SK-N-SH treated with all-trans-retinoic acid at 6 μM for 48 hours (cell line): ENCODE measurements around the gene TPMT.
A peak's percentile ranks its signal among the peaks of the same experiment; 100 is the strongest.

Source experiments
- ATAC-seq: fragments of 200-7000 bp; cut with Tn5 transposase; 3 replicates; pipeline ENCODE4 v1.9.1; 2020; ENCODE audit warnings: mild to moderate bottlenecking, moderate library complexity
- ARNTL ChIP-seq: fragments of 450-650 bp; formaldehyde crosslinking; IDR thresholded peaks from 2 replicates; pipeline ENCODE4 v1.5.0; 2020; ENCODE audit warnings: low read depth, mild to moderate bottlenecking, moderate library complexity, borderline replicate concordance
- BACH2 ChIP-seq: fragments of 250-450 bp; sonication (Bioruptor Pico); IDR thresholded peaks from 2 replicates; pipeline ENCODE4 v1.9.0; 2021; ENCODE audit warnings: mild to moderate bottlenecking, borderline replicate concordance
- CSDC2 ChIP-seq: fragments of 250-450 bp; sonication (Bioruptor Pico); IDR thresholded peaks from 2 replicates; pipeline ENCODE4 v1.5.0; 2020; ENCODE audit warnings: mild to moderate bottlenecking, moderate library complexity
- CSRNP3 ChIP-seq: fragments of 250-450 bp; sonication (Bioruptor Pico); IDR thresholded peaks from 2 replicates; pipeline ENCODE4 v1.5.1; 2021; ENCODE audit warnings: mild to moderate bottlenecking, moderate library complexity
- ESRRG ChIP-seq: fragments of 250-450 bp; sonication (Bioruptor Pico); IDR thresholded peaks from 2 replicates; pipeline ENCODE4 v1.6.1; 2021; ENCODE audit warnings: mild to moderate bottlenecking
- GLIS3 ChIP-seq: fragments of 250-450 bp; sonication (Bioruptor Pico); IDR thresholded peaks from 2 replicates; pipeline ENCODE4 v1.5.0; 2020; ENCODE audit warnings: mild to moderate bottlenecking, moderate library complexity
- ISL1 ChIP-seq: fragments of 250-450 bp; sonication (Bioruptor Pico); IDR thresholded peaks from 2 replicates; pipeline ENCODE4 v2.1.2; 2022; ENCODE audit warnings: mild to moderate bottlenecking, moderate library complexity
- OSR1 ChIP-seq: fragments of 250-450 bp; sonication (Bioruptor Pico); IDR thresholded peaks from 2 replicates; pipeline ENCODE4 v1.8.0; 2022; ENCODE audit warnings: moderate library complexity, mild to moderate bottlenecking, inconsistent platforms
- POU6F1 ChIP-seq: fragments of 250-450 bp; sonication (Bioruptor Pico); IDR thresholded peaks from 2 replicates; pipeline ENCODE4 v1.8.0; 2021; ENCODE audit warnings: low read depth, mild to moderate bottlenecking, moderate library complexity, borderline replicate concordance
- PPARA ChIP-seq: fragments of 250-450 bp; sonication (Bioruptor Pico); IDR thresholded peaks from 2 replicates; pipeline ENCODE4 v1.5.0; 2020; ENCODE audit warnings: mild to moderate bottlenecking, borderline replicate concordance
- RARB ChIP-seq: fragments of 250-450 bp; sonication (Bioruptor Pico); IDR thresholded peaks from 2 replicates; pipeline ENCODE4 v1.8.0; 2021; ENCODE audit warnings: mild to moderate bottlenecking, moderate library complexity
- SNAI2 ChIP-seq: fragments of 250-450 bp; sonication (Bioruptor Pico); IDR thresholded peaks from 2 replicates; pipeline ENCODE4 v1.5.0; 2020; ENCODE audit warnings: mild to moderate bottlenecking, moderate library complexity
- TCF4 ChIP-seq: fragments of 250-450 bp; sonication (Bioruptor Pico); IDR thresholded peaks from 2 replicates; pipeline ENCODE4 v1.8.0; 2021; ENCODE audit warnings: mild to moderate bottlenecking, moderate library complexity, borderline replicate concordance
- TOX ChIP-seq: fragments of 250-450 bp; sonication (Bioruptor Pico); IDR thresholded peaks from 2 replicates; pipeline ENCODE4 v1.8.0; 2021; ENCODE audit warnings: mild to moderate bottlenecking, moderate library complexity, borderline replicate concordance
- TSHZ2 ChIP-seq: fragments of 250-450 bp; sonication (Bioruptor Pico); IDR thresholded peaks from 2 replicates; pipeline ENCODE4 v1.5.0; 2020; ENCODE audit warnings: mild to moderate bottlenecking, moderate library complexity
- ZC3H10 ChIP-seq: fragments of 250-450 bp; sonication (Bioruptor Pico); IDR thresholded peaks from 2 replicates; pipeline ENCODE4 v1.5.1; 2021; ENCODE audit warnings: mild to moderate bottlenecking, moderate library complexity
- ZFP30 ChIP-seq: fragments of 450-650 bp; formaldehyde crosslinking; IDR thresholded peaks from 2 replicates; pipeline ENCODE4 v1.5.0; 2022; ENCODE audit warnings: mild to moderate bottlenecking, moderate library complexity
- ZNF565 ChIP-seq: fragments of 450-650 bp; formaldehyde crosslinking; conservative IDR thresholded peaks from 2 replicates; pipeline ENCODE4 v1.5.0; 2020; ENCODE audit warnings: low read depth, mild to moderate bottlenecking, moderate library complexity
- ZNF70 ChIP-seq: fragments of 450-650 bp; formaldehyde crosslinking; IDR thresholded peaks from 2 replicates; pipeline ENCODE4 v1.5.0; 2020; ENCODE audit warnings: mild to moderate bottlenecking, moderate library complexity
- ZNF8 ChIP-seq: fragments of 450-650 bp; formaldehyde crosslinking; IDR thresholded peaks from 2 replicates; pipeline ENCODE4 v1.5.0; 2020; ENCODE audit warnings: mild to moderate bottlenecking, moderate library complexity
- TF ChIP-seq, protein P1 (sequence below): fragments of 250-450 bp; sonication (Bioruptor Pico); IDR thresholded peaks from 2 replicates; pipeline ENCODE4 v1.8.0; 2020; ENCODE audit warnings: mild to moderate bottlenecking, moderate library complexity, borderline replicate concordance
- TF ChIP-seq, protein P2 (sequence below): fragments of 250-450 bp; sonication (Bioruptor Pico); IDR thresholded peaks from 2 replicates; pipeline ENCODE4 v1.5.1; 2020; ENCODE audit warnings: low read depth, mild to moderate bottlenecking, moderate library complexity

TPMT gene

GRCh38 chr6:18122128-18123093 lies 32.5 kb downstream of the TPMT start, which contains the start of gene NHLRC1:
Gene NHLRC1 (minus strand): TSS chr6:18122677. CDS start chr6:18122606, 71 bp downstream.
- TF ChIP-seq GLIS3 (CRISPR knock-in tag) (no peak), SNAI2 (no peak), ZC3H10 (CRISPR knock-in tag) (no peak), RARB (CRISPR knock-in tag) (no peak), ESRRG (CRISPR knock-in tag) (no peak), TCF4 (no peak), TOX (CRISPR knock-in tag) (no peak), CSDC2 (CRISPR knock-in tag) (no peak), ZNF565 (CRISPR knock-in tag) (no peak), BACH2 (CRISPR knock-in tag) (no peak), ZNF8 (no peak)
- TF ChIP-seq, protein P1, sequence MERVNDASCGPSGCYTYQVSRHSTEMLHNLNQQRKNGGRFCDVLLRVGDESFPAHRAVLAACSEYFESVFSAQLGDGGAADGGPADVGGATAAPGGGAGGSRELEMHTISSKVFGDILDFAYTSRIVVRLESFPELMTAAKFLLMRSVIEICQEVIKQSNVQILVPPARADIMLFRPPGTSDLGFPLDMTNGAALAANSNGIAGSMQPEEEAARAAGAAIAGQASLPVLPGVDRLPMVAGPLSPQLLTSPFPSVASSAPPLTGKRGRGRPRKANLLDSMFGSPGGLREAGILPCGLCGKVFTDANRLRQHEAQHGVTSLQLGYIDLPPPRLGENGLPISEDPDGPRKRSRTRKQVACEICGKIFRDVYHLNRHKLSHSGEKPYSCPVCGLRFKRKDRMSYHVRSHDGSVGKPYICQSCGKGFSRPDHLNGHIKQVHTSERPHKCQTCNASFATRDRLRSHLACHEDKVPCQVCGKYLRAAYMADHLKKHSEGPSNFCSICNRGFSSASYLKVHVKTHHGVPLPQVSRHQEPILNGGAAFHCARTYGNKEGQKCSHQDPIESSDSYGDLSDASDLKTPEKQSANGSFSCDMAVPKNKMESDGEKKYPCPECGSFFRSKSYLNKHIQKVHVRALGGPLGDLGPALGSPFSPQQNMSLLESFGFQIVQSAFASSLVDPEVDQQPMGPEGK, result no peak
- peak; percentile 98 for ATAC-seq

- TF ChIP-seq GLIS3 (CRISPR knock-in tag), result no peak
- TF ChIP-seq TCF4, result no peak
- TF ChIP-seq SNAI2, result no peak
- no peak for TF ChIP-seq CSRNP3 (CRISPR knock-in tag)
- TF ChIP-seq CSDC2 (CRISPR knock-in tag), result no peak
- TF ChIP-seq ZFP30 (CRISPR knock-in tag), result no peak
- TF ChIP-seq ZNF70, result no peak
- TF ChIP-seq BACH2 (CRISPR knock-in tag), result no peak
- TF ChIP-seq, protein P1, result no peak
- ATAC-seq, result no peak
Observed at GRCh38 chr6:18121580-18122127, 33.2 kb downstream of the TPMT start.

DNA sequence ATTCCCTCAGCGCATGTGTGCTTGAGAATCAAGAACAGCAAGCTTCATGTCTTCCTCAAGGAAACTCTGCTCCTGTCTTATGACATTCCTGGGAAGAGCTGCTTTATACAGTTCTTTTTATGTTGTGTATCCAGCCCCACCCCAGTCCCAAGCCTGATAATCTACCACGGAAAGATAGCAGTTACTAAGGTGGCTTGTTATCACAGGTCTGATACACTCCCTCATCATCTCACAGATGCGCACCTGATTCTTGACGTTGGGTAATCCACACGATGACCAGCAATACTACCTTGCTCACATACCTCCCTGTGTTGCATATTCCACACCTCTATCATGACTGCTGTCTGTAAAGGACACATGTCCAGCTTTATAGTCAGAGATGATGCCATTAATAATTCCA lies 35.6 kb downstream of the TPMT start:
- TF ChIP-seq ZNF70 (no peak), CSRNP3 (CRISPR knock-in tag) (no peak), PPARA (no peak), POU6F1 (CRISPR knock-in tag) (no peak), OSR1 (CRISPR knock-in tag) (no peak), ESRRG (CRISPR knock-in tag) (no peak), ARNTL (no peak), SNAI2 (no peak), TOX (CRISPR knock-in tag) (no peak), ISL1 (CRISPR knock-in tag) (no peak), RARB (CRISPR knock-in tag) (no peak), CSDC2 (CRISPR knock-in tag) (no peak), TSHZ2 (CRISPR knock-in tag) (no peak), ZNF8 (no peak)
- TF ChIP-seq, protein P2, sequence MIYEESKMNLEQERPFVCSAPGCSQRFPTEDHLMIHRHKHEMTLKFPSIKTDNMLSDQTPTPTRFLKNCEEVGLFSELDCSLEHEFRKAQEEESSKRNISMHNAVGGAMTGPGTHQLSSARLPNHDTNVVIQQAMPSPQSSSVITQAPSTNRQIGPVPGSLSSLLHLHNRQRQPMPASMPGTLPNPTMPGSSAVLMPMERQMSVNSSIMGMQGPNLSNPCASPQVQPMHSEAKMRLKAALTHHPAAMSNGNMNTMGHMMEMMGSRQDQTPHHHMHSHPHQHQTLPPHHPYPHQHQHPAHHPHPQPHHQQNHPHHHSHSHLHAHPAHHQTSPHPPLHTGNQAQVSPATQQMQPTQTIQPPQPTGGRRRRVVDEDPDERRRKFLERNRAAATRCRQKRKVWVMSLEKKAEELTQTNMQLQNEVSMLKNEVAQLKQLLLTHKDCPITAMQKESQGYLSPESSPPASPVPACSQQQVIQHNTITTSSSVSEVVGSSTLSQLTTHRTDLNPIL (CRISPR knock-in tag), result no peak

More for the DNA sequence above, 35.6 kb downstream of the TPMT start:
- ATAC-seq, result no peak
